ENCODE data around the gene LIG4. TPM values are rescaled to one million over a fixed set of nuclear protein-coding genes. Genes with fewer than 3 reads are reported as not detected.

Gene LIG4
- total RNA-seq, 1 experiment from 2014 or later: 5.7 TPM

GRCh38 chr13:108223687-108224503 lies 8.6 kb upstream of the LIG4 start:
- no peak overlapping the region for H3K27ac Mint-ChIP-seq
- DNase-seq (ENCODE audit: low spot score): no peak
- peaks cover 15% of the 10 kb centered on the region for H3K4me1 Mint-ChIP-seq
- TF ChIP-seq USF2 (CRISPR knock-in tag; IDR thresholded peaks at IDR 0.05) (no peak), TCF7 (CRISPR knock-in tag; IDR thresholded peaks at IDR 0.05; ENCODE audit: low read depth) (no peak), E2F5 (CRISPR knock-in tag; IDR thresholded peaks at IDR 0.05) (no peak), CDX4 (CRISPR knock-in tag; IDR thresholded peaks at IDR 0.05; ENCODE audit: borderline replicate concordance) (no peak), ELF4 (CRISPR knock-in tag; IDR thresholded peaks at IDR 0.05; ENCODE audit: low read depth) (no peak), KAT7 (CRISPR knock-in tag; IDR thresholded peaks at IDR 0.05; ENCODE audit: borderline replicate concordance) (no peak), ZNF425 (CRISPR knock-in tag; conservative IDR thresholded peaks at IDR 0.05) (no peak), MAX (CRISPR knock-in tag; IDR thresholded peaks at IDR 0.05) (no peak), MYBL2 (CRISPR knock-in tag; IDR thresholded peaks at IDR 0.05) (no peak), RELA (CRISPR knock-in tag; IDR thresholded peaks at IDR 0.05; ENCODE audit: borderline replicate concordance) (no peak), HMGXB4 (CRISPR knock-in tag; IDR thresholded peaks at IDR 0.05) (no peak), RORB (CRISPR knock-in tag; IDR thresholded peaks at IDR 0.05) (no peak), NR3C1 (CRISPR knock-in tag; conservative IDR thresholded peaks at IDR 0.05; ENCODE audit: low read depth) (no peak), ATF3 (CRISPR knock-in tag; conservative IDR thresholded peaks at IDR 0.05) (no peak), EMX1 (CRISPR knock-in tag; IDR thresholded peaks at IDR 0.05) (no peak), ZNF416 (CRISPR knock-in tag; IDR thresholded peaks at IDR 0.05) (no peak), TP53 (CRISPR knock-in tag; IDR thresholded peaks at IDR 0.05) (no peak), ATF6 (CRISPR knock-in tag; IDR thresholded peaks at IDR 0.05) (no peak)
- ChIA-PET CTCF (no interaction called here), POLR2A (interaction anchor here (0.5 kb wide), 1 partner anchor 945 kb away, joined by 5 read pairs; no protein-coding TSS in a partner anchor)
- no peaks in the 10 kb centered on the region for H3K9me3 Mint-ChIP-seq
- H3K36me3 Mint-ChIP-seq: no peaks in the 10 kb centered on the region
- no peak overlapping the region for H3K4me3 Mint-ChIP-seq
- H3K27me3 Mint-ChIP-seq (ENCODE audit: low read depth): no peaks in the 10 kb centered on the region
- ATAC-seq: no peak
